ENCODE data around the gene DCST2. TPM values are rescaled to one million over a fixed set of nuclear protein-coding genes. Genes with fewer than 3 reads are reported as not detected.

The DCST2 gene
- total RNA-seq, 1 donor from 2014 or later = not detected

DNA sequence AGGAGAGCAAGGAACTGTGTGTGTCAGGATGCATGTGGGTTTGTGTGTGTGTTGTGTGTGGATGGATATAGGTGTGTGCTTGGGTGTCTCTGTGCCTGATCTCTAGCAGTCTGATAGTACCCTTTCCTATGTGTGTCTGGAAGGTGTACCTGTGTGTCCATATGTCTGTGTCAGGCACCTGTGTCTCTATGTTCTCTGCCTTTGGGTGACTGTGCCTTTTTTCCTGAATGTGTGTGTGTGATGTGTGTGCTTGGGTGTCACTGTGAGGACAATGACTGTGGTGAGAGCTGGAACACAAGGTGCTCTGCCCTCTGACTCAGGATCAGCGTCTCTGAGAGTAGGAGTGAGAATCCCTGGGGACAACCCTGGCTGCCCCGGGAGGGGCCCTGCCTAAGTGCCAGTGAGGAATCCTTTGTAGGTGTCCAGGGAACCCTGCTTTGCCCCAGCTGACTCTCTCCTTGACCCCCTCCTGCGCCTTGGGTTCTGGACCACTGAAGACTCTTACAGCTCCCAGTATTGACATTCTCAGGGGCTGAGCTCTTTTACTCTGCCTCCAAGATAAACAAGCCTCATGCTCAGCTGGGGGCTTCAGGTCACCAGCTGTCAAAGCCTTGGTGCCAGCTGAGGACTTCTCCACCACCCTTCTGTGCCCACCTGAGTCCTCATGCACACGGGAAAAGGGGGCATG is 44.3 kb upstream of the DCST2 start:
- peaks cover 32 to 39% (median 36%) of the 10 kb centered on the region in 3 donors for H3K4me1 ChIP-seq (ENCODE audit: control insufficient read depth in 3 of 3, insufficient read depth in 3 of 3, low read length in 3 of 3)
- H3K27me3 ChIP-seq (ENCODE audit: control insufficient read depth in 3 of 3, insufficient read depth in 3 of 3, low read length in 3 of 3) = peaks cover 36 to 40% (median 38%) of the 10 kb centered on the region in 3 donors
- no peak overlapping the region for H3K9ac ChIP-seq (ENCODE audit: low read depth in 1 of 3, low read length in 3 of 3)
- H3K27ac ChIP-seq (ENCODE audit: low read depth, low read length) = no peak overlapping the region
- H3K36me3 ChIP-seq (ENCODE audit: control insufficient read depth in 3 of 3, insufficient read depth in 3 of 3, low read length in 3 of 3) = no peaks in the 10 kb centered on the region
- peak overlapping the region in 1 of 3 donors; percentile 31 for H3K4me3 ChIP-seq (ENCODE audit: low read length in 3 of 3)
- no peaks in the 10 kb centered on the region for H3K9me3 ChIP-seq (ENCODE audit: control insufficient read depth in 3 of 3, low read length in 3 of 3)

DNA sequence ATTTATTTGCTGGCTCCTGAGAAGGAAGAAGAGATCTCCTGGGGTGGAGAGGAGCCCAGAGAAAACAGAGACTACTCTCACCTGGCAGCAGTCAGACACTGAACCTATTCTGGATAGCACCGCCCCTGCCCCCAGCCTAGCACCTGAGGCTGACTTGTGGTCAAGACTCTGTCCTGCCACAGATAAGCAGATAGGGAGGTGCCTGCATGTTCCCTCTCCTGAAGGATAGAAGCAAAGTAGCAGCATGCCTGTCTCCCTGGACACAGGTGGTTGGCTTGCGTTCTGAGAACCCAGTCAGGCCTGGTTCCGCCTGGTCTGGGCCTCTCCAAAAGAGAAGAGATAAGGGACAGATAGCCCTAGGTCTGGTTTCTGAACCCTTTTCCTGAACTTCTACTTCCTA is 43.8 kb upstream of the DCST2 start:
- no peak overlapping the region for H3K4me3 ChIP-seq (ENCODE audit: low read length in 3 of 3)
- H3K9ac ChIP-seq (ENCODE audit: low read depth in 1 of 3, low read length in 3 of 3) = no peak overlapping the region
- no peaks in the 10 kb centered on the region for H3K36me3 ChIP-seq (ENCODE audit: control insufficient read depth in 3 of 3, insufficient read depth in 3 of 3, low read length in 3 of 3)
- H3K9me3 ChIP-seq (ENCODE audit: control insufficient read depth in 3 of 3, low read length in 3 of 3) = no peaks in the 10 kb centered on the region
- H3K27ac ChIP-seq (ENCODE audit: low read depth, low read length) = no peak overlapping the region
- H3K27me3 ChIP-seq (ENCODE audit: control insufficient read depth in 3 of 3, insufficient read depth in 3 of 3, low read length in 3 of 3) = peaks cover 30 to 34% (median 33%) of the 10 kb centered on the region in 3 donors
- H3K4me1 ChIP-seq (ENCODE audit: control insufficient read depth in 3 of 3, insufficient read depth in 3 of 3, low read length in 3 of 3) = peaks cover 27 to 34% (median 30%) of the 10 kb centered on the region in 3 donors

- Histone ChIP-seq H3K9me3 (ENCODE audit: control insufficient read depth in 3 of 3, low read length in 3 of 3) (no peaks in the 10 kb centered on the region), H3K9ac (ENCODE audit: low read depth in 1 of 3, low read length in 3 of 3) (no peak overlapping the region), H3K27me3 (ENCODE audit: control insufficient read depth in 3 of 3, insufficient read depth in 3 of 3, low read length in 3 of 3) (peaks cover 21 to 24% (median 23%) of the 10 kb centered on the region in 3 donors), H3K4me1 (ENCODE audit: control insufficient read depth in 3 of 3, insufficient read depth in 3 of 3, low read length in 3 of 3) (peaks cover 22 to 24% (median 24%) of the 10 kb centered on the region in 3 donors), H3K4me3 (ENCODE audit: low read length in 3 of 3) (no peak overlapping the region), H3K27ac (ENCODE audit: low read depth, low read length) (no peak overlapping the region), H3K36me3 (ENCODE audit: control insufficient read depth in 3 of 3, insufficient read depth in 3 of 3, low read length in 3 of 3) (no peaks in the 10 kb centered on the region)
These were observed 42.8 kb upstream of the DCST2 start for GRCh38 chr1:155076371-155076770.

GRCh38 chr1:155075535-155075934 is 42.0 kb upstream of the DCST2 start:
- Histone ChIP-seq H3K27me3 (ENCODE audit: control insufficient read depth in 3 of 3, insufficient read depth in 3 of 3, low read length in 3 of 3) (peaks cover 13 to 16% (median 15%) of the 10 kb centered on the region in 3 donors), H3K4me1 (ENCODE audit: control insufficient read depth in 3 of 3, insufficient read depth in 3 of 3, low read length in 3 of 3) (peaks cover 20 to 23% (median 21%) of the 10 kb centered on the region in 3 donors), H3K9me3 (ENCODE audit: control insufficient read depth in 3 of 3, low read length in 3 of 3) (no peaks in the 10 kb centered on the region), H3K4me3 (ENCODE audit: low read length in 3 of 3) (no peak overlapping the region), H3K27ac (ENCODE audit: low read depth, low read length) (no peak overlapping the region), H3K36me3 (ENCODE audit: control insufficient read depth in 3 of 3, insufficient read depth in 3 of 3, low read length in 3 of 3) (no peaks in the 10 kb centered on the region), H3K9ac (ENCODE audit: low read depth in 1 of 3, low read length in 3 of 3) (no peak overlapping the region)

DNA sequence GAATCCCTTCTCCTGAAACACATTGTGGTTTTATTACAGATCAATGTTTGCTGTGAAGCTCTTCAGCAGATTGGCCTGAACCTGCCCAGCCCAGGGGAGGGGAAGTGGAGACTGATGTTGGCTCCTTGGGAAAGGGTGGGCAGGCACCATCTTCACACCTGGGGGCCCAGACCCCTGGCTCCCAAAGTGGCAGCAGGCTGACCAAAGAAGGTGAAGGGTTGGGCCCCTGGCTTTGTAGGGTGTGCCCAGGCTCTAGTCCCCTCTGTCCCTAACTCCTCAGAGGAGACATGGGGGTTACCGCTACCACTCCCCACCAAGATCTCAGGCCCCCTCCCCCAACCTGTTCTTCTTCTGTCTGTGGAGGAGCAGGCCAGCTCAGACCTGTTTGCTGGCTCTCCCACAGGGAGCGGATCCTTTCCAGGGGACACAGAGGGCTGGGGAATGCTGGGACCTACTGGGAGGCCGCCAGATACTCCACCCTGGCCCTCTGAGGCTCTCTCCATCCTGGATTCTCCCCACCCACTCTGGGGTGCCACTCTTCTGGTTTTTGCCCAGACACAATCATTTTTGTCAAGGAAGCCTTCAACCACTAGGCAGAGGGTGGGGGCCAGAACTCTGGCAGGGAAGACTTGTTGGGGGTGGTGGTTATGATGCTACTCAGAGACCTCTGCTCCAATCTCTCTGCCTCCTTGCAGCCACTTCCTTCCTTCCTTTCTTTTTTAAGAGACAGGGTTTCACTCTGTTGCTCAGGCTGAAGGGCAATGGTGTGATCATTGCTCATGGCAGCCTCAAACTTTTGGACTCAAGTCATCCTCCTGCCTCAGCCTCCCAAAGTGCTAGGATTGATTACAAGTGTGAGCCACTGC is 40.0 kb upstream of the DCST2 start:
- Histone ChIP-seq H3K36me3 (ENCODE audit: control insufficient read depth in 3 of 3, insufficient read depth in 3 of 3, low read length in 3 of 3) (no peaks in the 10 kb centered on the region), H3K27me3 (ENCODE audit: control insufficient read depth in 3 of 3, insufficient read depth in 3 of 3, low read length in 3 of 3) (no peaks in the 10 kb centered on the region), H3K4me1 (ENCODE audit: control insufficient read depth in 3 of 3, insufficient read depth in 3 of 3, low read length in 3 of 3) (peaks cover 10 to 18% (median 11%) of the 10 kb centered on the region in 3 donors)

DNA sequence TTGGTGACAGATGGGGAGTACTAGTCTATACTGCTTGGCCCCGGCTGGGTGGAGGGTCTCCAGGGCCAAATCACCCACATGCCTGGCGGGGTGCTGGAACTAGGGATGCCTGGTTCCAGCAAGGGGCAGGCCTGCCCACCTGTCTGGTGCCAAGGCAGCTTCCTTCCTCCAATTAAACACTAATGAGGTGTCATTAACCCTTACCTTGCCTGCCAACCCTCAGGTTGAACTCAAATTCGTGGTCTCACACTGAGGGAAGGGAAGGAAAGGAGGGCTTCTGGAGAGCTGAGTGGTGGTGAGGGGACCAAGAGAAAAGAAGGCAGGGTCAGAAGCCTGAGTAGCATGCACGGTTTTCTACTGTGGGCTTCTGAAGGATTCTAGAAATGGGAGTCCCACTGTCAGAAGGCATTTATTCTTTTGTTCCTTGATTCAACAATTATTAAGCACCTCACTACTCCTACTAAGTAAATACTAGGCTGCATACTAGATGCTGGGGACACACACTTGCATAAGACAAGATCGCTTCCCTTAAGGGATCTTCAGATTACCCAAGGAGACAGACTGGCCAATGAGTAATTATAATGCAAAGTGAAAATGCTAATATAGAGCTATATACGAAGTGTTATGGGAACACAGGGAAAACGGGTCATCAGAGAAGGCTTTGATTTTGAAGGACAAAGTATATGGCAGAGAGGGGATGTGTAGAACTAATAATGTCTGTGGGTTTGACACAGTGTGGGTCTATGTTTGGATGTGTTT is 39.1 kb upstream of the DCST2 start:
- H3K9ac ChIP-seq (ENCODE audit: low read depth in 1 of 3, low read length in 3 of 3) = no peak overlapping the region
- H3K27ac ChIP-seq (ENCODE audit: low read depth, low read length) = no peak overlapping the region
- no peak overlapping the region for H3K4me3 ChIP-seq (ENCODE audit: low read length in 3 of 3)
- H3K27me3 ChIP-seq (ENCODE audit: control insufficient read depth in 3 of 3, insufficient read depth in 3 of 3, low read length in 3 of 3) = no peaks in the 10 kb centered on the region
- no peaks in the 10 kb centered on the region for H3K36me3 ChIP-seq (ENCODE audit: control insufficient read depth in 3 of 3, insufficient read depth in 3 of 3, low read length in 3 of 3)
- peaks cover 10 to 18% (median 11%) of the 10 kb centered on the region in 3 donors for H3K4me1 ChIP-seq (ENCODE audit: control insufficient read depth in 3 of 3, insufficient read depth in 3 of 3, low read length in 3 of 3)
- no peaks in the 10 kb centered on the region for H3K9me3 ChIP-seq (ENCODE audit: control insufficient read depth in 3 of 3, low read length in 3 of 3)

More for the DNA sequence above, 40.0 kb upstream of the DCST2 start:
- no peak overlapping the region for H3K9ac ChIP-seq (ENCODE audit: low read depth in 1 of 3, low read length in 3 of 3)
- H3K4me3 ChIP-seq (ENCODE audit: low read length in 3 of 3) = no peak overlapping the region
- H3K9me3 ChIP-seq (ENCODE audit: control insufficient read depth in 3 of 3, low read length in 3 of 3) = no peaks in the 10 kb centered on the region
- no peak overlapping the region for H3K27ac ChIP-seq (ENCODE audit: low read depth, low read length)

GRCh38 chr1:155071701-155072100 is 38.1 kb upstream of the DCST2 start:
- peak overlapping the region in 1 of 3 donors; percentile 12 for H3K9ac ChIP-seq (ENCODE audit: low read depth in 1 of 3, low read length in 3 of 3)
- H3K27me3 ChIP-seq (ENCODE audit: control insufficient read depth in 3 of 3, insufficient read depth in 3 of 3, low read length in 3 of 3) = no peaks in the 10 kb centered on the region
- no peak overlapping the region for H3K27ac ChIP-seq (ENCODE audit: low read depth, low read length)
- H3K4me3 ChIP-seq (ENCODE audit: low read length in 3 of 3) = no peak overlapping the region
- no peaks in the 10 kb centered on the region for H3K9me3 ChIP-seq (ENCODE audit: control insufficient read depth in 3 of 3, low read length in 3 of 3)
- H3K4me1 ChIP-seq (ENCODE audit: control insufficient read depth in 3 of 3, insufficient read depth in 3 of 3, low read length in 3 of 3) = peaks cover 10 to 18% (median 11%) of the 10 kb centered on the region in 3 donors
- no peaks in the 10 kb centered on the region for H3K36me3 ChIP-seq (ENCODE audit: control insufficient read depth in 3 of 3, insufficient read depth in 3 of 3, low read length in 3 of 3)

GRCh38 chr1:155070721-155071569 is 37.4 kb upstream of the DCST2 start:
- Histone ChIP-seq H3K36me3 (ENCODE audit: control insufficient read depth in 3 of 3, insufficient read depth in 3 of 3, low read length in 3 of 3) (no peaks in the 10 kb centered on the region), H3K27ac (ENCODE audit: low read depth, low read length) (peak overlapping the region; percentile 30), H3K27me3 (ENCODE audit: control insufficient read depth in 3 of 3, insufficient read depth in 3 of 3, low read length in 3 of 3) (no peaks in the 10 kb centered on the region), H3K9ac (ENCODE audit: low read depth in 1 of 3, low read length in 3 of 3) (peak overlapping the region; percentile 77 to 85 (median 81)), H3K9me3 (ENCODE audit: control insufficient read depth in 3 of 3, low read length in 3 of 3) (no peaks in the 10 kb centered on the region), H3K4me3 (ENCODE audit: low read length in 3 of 3) (peak overlapping the region; percentile 78 to 84 (median 78)), H3K4me1 (ENCODE audit: control insufficient read depth in 3 of 3, insufficient read depth in 3 of 3, low read length in 3 of 3) (peaks cover 10 to 18% (median 11%) of the 10 kb centered on the region in 3 donors)

- Histone ChIP-seq H3K4me3 (ENCODE audit: low read length in 3 of 3) (peak overlapping the region; percentile 78 to 84 (median 78)), H3K9me3 (ENCODE audit: control insufficient read depth in 3 of 3, low read length in 3 of 3) (no peaks in the 10 kb centered on the region), H3K9ac (ENCODE audit: low read depth in 1 of 3, low read length in 3 of 3) (peak overlapping the region; percentile 77 to 85 (median 81)), H3K36me3 (ENCODE audit: control insufficient read depth in 3 of 3, insufficient read depth in 3 of 3, low read length in 3 of 3) (no peaks in the 10 kb centered on the region), H3K27ac (ENCODE audit: low read depth, low read length) (no peak overlapping the region), H3K4me1 (ENCODE audit: control insufficient read depth in 3 of 3, insufficient read depth in 3 of 3, low read length in 3 of 3) (peaks cover 10 to 18% (median 11%) of the 10 kb centered on the region in 3 donors), H3K27me3 (ENCODE audit: control insufficient read depth in 3 of 3, insufficient read depth in 3 of 3, low read length in 3 of 3) (no peaks in the 10 kb centered on the region)
These were observed 36.6 kb upstream of the DCST2 start for GRCh38 chr1:155070158-155070621.

Data from skeletal muscle tissue (tissue), 4 donors.